ENCODE data around the gene VENTX. TPM values are rescaled to one million over a fixed set of nuclear protein-coding genes. Genes with fewer than 3 reads are reported as not detected.

VENTX gene
- total RNA-seq, 1 experiment from 2014 or later: not detected

GRCh38 chr10:133252223-133252552 lies 14.5 kb downstream of the VENTX start:
- H3K4me1 Mint-ChIP-seq (ENCODE audit: insufficient read depth, unreplicated experiment): peaks cover under 1% of the 10 kb centered on the region
- POLR2A ChIA-PET: no interaction called here
- no TSS peak for BruUV-seq (replicated peaks)
- no peak overlapping the region for H3K27ac Mint-ChIP-seq (ENCODE audit: low read depth, unreplicated experiment)
- intact Hi-C loops (cut with micrococcal nuclease): no loop called here
- no peak for DNase-seq (ENCODE audit: unreplicated experiment)
- TF ChIP-seq CTCF (IDR thresholded peaks at IDR 0.05; ENCODE audit: unreplicated experiment): no peak
- CTCF ChIA-PET: no interaction called here
- no peaks in the 10 kb centered on the region for H3K9me3 Mint-ChIP-seq (ENCODE audit: unreplicated experiment)
- no peak overlapping the region for H3K4me3 Mint-ChIP-seq (ENCODE audit: unreplicated experiment)
- peaks cover 14% of the 10 kb centered on the region for H3K27me3 Mint-ChIP-seq (ENCODE audit: insufficient read depth, unreplicated experiment)
- no peaks in the 10 kb centered on the region for H3K36me3 Mint-ChIP-seq (ENCODE audit: insufficient read depth, unreplicated experiment)

- no TSS peak for BruUV-seq (replicated peaks)
- DNase-seq (ENCODE audit: unreplicated experiment): no peak
- Mint-ChIP-seq H3K4me3 (ENCODE audit: unreplicated experiment) (no peak overlapping the region), H3K4me1 (ENCODE audit: insufficient read depth, unreplicated experiment) (peaks cover 13% of the 10 kb centered on the region), H3K27ac (ENCODE audit: low read depth, unreplicated experiment) (no peak overlapping the region), H3K9me3 (ENCODE audit: unreplicated experiment) (no peaks in the 10 kb centered on the region), H3K27me3 (ENCODE audit: insufficient read depth, unreplicated experiment) (peaks cover 14% of the 10 kb centered on the region), H3K36me3 (ENCODE audit: insufficient read depth, unreplicated experiment) (no peaks in the 10 kb centered on the region)
- intact Hi-C loops (cut with micrococcal nuclease): no loop called here
- ChIA-PET CTCF (interaction anchor here (0.7 kb wide), 1 partner anchor 560 kb away, joined by 3 read pairs; no protein-coding TSS in a partner anchor), POLR2A (no interaction called here)
- no peak for TF ChIP-seq CTCF (IDR thresholded peaks at IDR 0.05; ENCODE audit: unreplicated experiment)
These were observed 15.8 kb downstream of the VENTX start for GRCh38 chr10:133253361-133253955.

GRCh38 chr10:133254421-133255120 lies 16.9 kb downstream of the VENTX start:
- H3K4me3 Mint-ChIP-seq (ENCODE audit: unreplicated experiment): no peak overlapping the region
- peaks cover 6% of the 10 kb centered on the region for H3K36me3 Mint-ChIP-seq (ENCODE audit: insufficient read depth, unreplicated experiment)
- no peak for DNase-seq (ENCODE audit: unreplicated experiment)
- TF ChIP-seq CTCF (IDR thresholded peaks at IDR 0.05; ENCODE audit: unreplicated experiment): no peak
- peaks cover 19% of the 10 kb centered on the region for H3K4me1 Mint-ChIP-seq (ENCODE audit: insufficient read depth, unreplicated experiment)
- H3K27me3 Mint-ChIP-seq (ENCODE audit: insufficient read depth, unreplicated experiment): peaks cover 14% of the 10 kb centered on the region
- no TSS peak for BruUV-seq (replicated peaks)
- ChIA-PET CTCF (interaction anchor here (1.0 kb wide), 1 partner anchor 75 kb away, joined by 3 read pairs; no protein-coding TSS in a partner anchor), POLR2A (interaction anchor here (1.2 kb wide), 1 partner anchor 11 kb away, joined by 3 read pairs; no protein-coding TSS in a partner anchor)
- H3K9me3 Mint-ChIP-seq (ENCODE audit: unreplicated experiment): no peaks in the 10 kb centered on the region
- intact Hi-C loops (cut with micrococcal nuclease): loop anchor here (5.0 kb wide), 1 partner anchor 112 kb away; no protein-coding TSS in a partner anchor
- H3K27ac Mint-ChIP-seq (ENCODE audit: low read depth, unreplicated experiment): no peak overlapping the region

GRCh38 chr10:133255323-133255722 lies 17.7 kb downstream of the VENTX start:
- Mint-ChIP-seq H3K27ac (ENCODE audit: low read depth, unreplicated experiment) (no peak overlapping the region), H3K4me3 (ENCODE audit: unreplicated experiment) (no peak overlapping the region), H3K9me3 (ENCODE audit: unreplicated experiment) (no peaks in the 10 kb centered on the region), H3K27me3 (ENCODE audit: insufficient read depth, unreplicated experiment) (peaks cover 7% of the 10 kb centered on the region), H3K4me1 (ENCODE audit: insufficient read depth, unreplicated experiment) (peaks cover 25% of the 10 kb centered on the region), H3K36me3 (ENCODE audit: insufficient read depth, unreplicated experiment) (peaks cover 6% of the 10 kb centered on the region)
- intact Hi-C loops (cut with micrococcal nuclease): loop anchor here (5.0 kb wide), 1 partner anchor 113 kb away; no protein-coding TSS in a partner anchor
- no peak for TF ChIP-seq CTCF (IDR thresholded peaks at IDR 0.05; ENCODE audit: unreplicated experiment)
- ChIA-PET CTCF (interaction anchor here (0.6 to 1.0 kb wide), 2 partner anchors 48 to 74 kb away, joined by 3 read pairs; no protein-coding TSS in a partner anchor), POLR2A (no interaction called here)
- BruUV-seq (replicated peaks): no TSS peak
- no peak for DNase-seq (ENCODE audit: unreplicated experiment)
